Endothelial cell of umbilical vein (primary cell): ENCODE data around the gene CPZ. TPM values are rescaled to one million over a fixed set of nuclear protein-coding genes. Genes with fewer than 3 reads are reported as not detected.

Experiments used
- polyA plus RNA-seq, 4 experiments: library from polyadenylated mRNA; depleted of rRNA in 3 of 4; stranded (reverse) in 3 of 4; unstranded in 1 of 4; fragments of >200 nt; gene quantifications; 2 replicates each; pipeline versions ENCODE4 v1.2.1 to v1.2.3, GENCODE V29; 2011 to 2012; ENCODE audit warnings: missing spikeins in 1 of 4
- total RNA-seq: library from RNA; stranded (reverse); gene quantifications from 2 replicates; pipeline ENCODE4 v1.2.3, GENCODE V29; 2021

The CPZ gene
- total and polyA plus RNA-seq, 2 donors (not counting 3 experiments of a cell fraction or from before 2014, with no cell fraction given): not detected

Other genes with a start within 250 kb of the CPZ start
- 25.6 and 26.3 TPM in 2 replicates for gene ACOX3, start 152.0 kb upstream of the CPZ start, total RNA-seq
- gene ACOX3, start 152.0 kb upstream of the CPZ start, polyA plus RNA-seq: 10.6 and 13.0 TPM in 2 replicates
- 17.3 and 20.7 TPM in 2 replicates for gene TRMT44, start 152.0 kb upstream of the CPZ start, total RNA-seq
- gene TRMT44, start 152.0 kb upstream of the CPZ start, polyA plus RNA-seq: 10.4 and 10.6 TPM in 2 replicates
- not detected in 2 replicates for gene GPR78, start 12.4 kb upstream of the CPZ start, total RNA-seq
- gene GPR78, start 12.4 kb upstream of the CPZ start, polyA plus RNA-seq: not detected in 2 replicates